ENCODE data around the gene NIT1. TPM values are rescaled to one million over a fixed set of nuclear protein-coding genes. Genes with fewer than 3 reads are reported as not detected.
A peak's percentile ranks its signal among the peaks of the same experiment; 100 is the strongest.

Gene NIT1
- total and polyA plus RNA-seq, 2 of the 8 experiments (the other 6 are each of a cell fraction or from before 2014, with no cell fraction given) = 33.0 to 40.4 TPM

DNA sequence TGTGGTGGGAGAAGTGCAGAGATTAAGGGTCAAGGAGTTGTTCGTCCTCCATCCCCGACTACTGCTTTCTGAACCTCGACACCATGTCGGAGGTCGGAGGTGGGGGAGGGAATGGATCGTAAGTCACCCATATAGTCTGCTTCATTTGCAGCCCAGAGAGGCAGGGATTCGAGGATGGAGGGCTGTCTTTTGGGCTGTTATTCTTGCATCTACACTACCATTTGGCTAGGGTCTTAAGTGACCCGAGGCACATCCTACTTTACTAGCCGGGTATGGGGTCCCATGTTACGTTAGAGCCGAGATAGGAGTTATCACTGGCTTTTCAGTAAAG lies 42.0 kb downstream of the NIT1 start:
- Histone ChIP-seq H3K18ac (ENCODE audit: extremely low read depth, low read length) (no peak overlapping the region; the same call in 1 of the 2 replicates), H2BK120ac (replicated peaks; ENCODE audit: low read depth, low read length) (no peak overlapping the region), H4K8ac (ENCODE audit: extremely low read depth, insufficient read depth, low read length) (peak overlapping the region; percentile 95), H3K79me1 (ENCODE audit: low read depth, low read length) (no peaks in the 10 kb centered on the region; the same call in 1 of the 2 replicates), H4K20me1 (replicated peaks in 1 of 2; ENCODE audit: control insufficient read depth in 1 of 2, insufficient read depth in 2 of 2, low read length in 2 of 2) (no peaks in the 10 kb centered on the region), H3K4me3 (ENCODE audit: extremely low read depth in 1 of 4, insufficient read depth in 2 of 4, low read depth in 3 of 4, low read length in 4 of 4) (peak overlapping the region; percentile 62 to 80 (median 72)), H3K36me3 (ENCODE audit: control insufficient read depth in 2 of 4, insufficient read depth in 4 of 4, low read length in 3 of 4) (peaks cover 2 to 12% (median 7%) of the 10 kb centered on the region in 4 experiments; a peak in 5 of 8 replicates), H3K4ac (replicated peaks; ENCODE audit: insufficient read length, low read depth, low read length) (no peak overlapping the region), H2AK5ac (ENCODE audit: low read depth, low read length) (no peak overlapping the region; the same call in 1 of the 2 replicates), H3K9ac (replicated peaks in 1 of 4; ENCODE audit: extremely low read depth in 1 of 4, low read depth in 3 of 4, low read length in 3 of 4) (peak overlapping the region; percentile 68 to 83 (median 73)), H2AFZ (ENCODE audit: low read length) (no peak overlapping the region), H2BK5ac (ENCODE audit: low read depth, low read length) (0 out of 2 replicates have a peak overlapping the region, but pooled peaks have one; percentile 21), H4K91ac (replicated peaks; ENCODE audit: insufficient read length, low read length) (no peak overlapping the region), H3K79me2 (ENCODE audit: control insufficient read depth in 1 of 2, insufficient read depth in 2 of 2, low read length in 2 of 2) (no peaks in the 10 kb centered on the region; a peak in 1 of 4 replicates), H3K27me3 (replicated peaks in 1 of 4; ENCODE audit: control insufficient read depth in 3 of 4, extremely low read depth in 1 of 4, insufficient read depth in 3 of 4, low read length in 3 of 4) (no peaks in the 10 kb centered on the region), H3K23me2 (ENCODE audit: low read depth, low read length) (peaks cover 6% of the 10 kb centered on the region), H3K56ac (replicated peaks; ENCODE audit: insufficient read length, low read depth, low read length) (no peak overlapping the region), H2BK20ac (ENCODE audit: low read length) (no peak overlapping the region), H3K4me2 (ENCODE audit: insufficient read depth in 1 of 2, low read depth in 2 of 2, low read length in 2 of 2) (peak overlapping the region; percentile 63 to 97), H3K4me1 (replicated peaks in 1 of 4; ENCODE audit: control insufficient read depth in 3 of 4, insufficient read depth in 4 of 4, low read length in 3 of 4) (peaks cover 0 to 15% (median 4%) of the 10 kb centered on the region in 4 experiments; a peak in 4 of 7 replicates), H3K27ac (ENCODE audit: low read depth, low read length) (peak overlapping the region; percentile 63), H3K9me3 (ENCODE audit: insufficient read depth in 2 of 2, low read depth in 1 of 2, low read length in 1 of 2) (no peaks in the 10 kb centered on the region), H3K23ac (ENCODE audit: insufficient read length) (no peak overlapping the region), H2BK15ac (ENCODE audit: low read length) (0 out of 2 replicates have a peak overlapping the region, but pooled peaks have one; percentile 40), H4K5ac (ENCODE audit: insufficient read length, low read depth, low read length) (peak overlapping the region; percentile 57), H2BK12ac (ENCODE audit: low read depth, low read length) (0 out of 2 replicates have a peak overlapping the region, but pooled peaks have one; percentile 55), H3K14ac (ENCODE audit: insufficient read length) (no peak overlapping the region)
- ChIA-PET CTCF (ENCODE audit: partially characterized antibody) (interaction anchor here (1.1 kb wide), 1 partner anchor 11 kb away, joined by 3 read pairs; no protein-coding TSS in a partner anchor), POLR2A (ENCODE audit: partially characterized antibody) (interaction anchor here (13.6 kb wide), 1 partner anchor 25 kb away, joined by 130 read pairs; the partner anchor contains the start of gene DEDD)
- FAIRE-seq = no peak
- WGBS, 2 experiments (ENCODE audit: extremely low coverage in 1 of 2, insufficient coverage in 1 of 2, insufficient read length in 1 of 2, insufficient replicate concordance in 2 of 2, low coverage in 1 of 2, low lambda C conversion rate in 2 of 2, missing lambda C conversion rate in 1 of 2) = 25% methylated on average over 11 of the region's 11 CpGs; no CpG with 5 or more reads in 1 of the 2 experiments
- TF ChIP-seq ASH2L (IDR thresholded peaks at IDR 0.05; ENCODE audit: low read length) = peak; percentile 4
- 0 out of 2 replicates have a peak, but pooled peaks have one; percentile 42 for TF ChIP-seq POLR2AphosphoS5 (IDR thresholded peaks at IDR 0.05; ENCODE audit: low read depth, low read length)
- no peak for TF ChIP-seq E2F6 (IDR thresholded peaks at IDR 0.05)
- TF ChIP-seq SIX5 (IDR thresholded peaks at IDR 0.05; ENCODE audit: low read depth, low read length) = no peak
- DNase-seq (ENCODE audit: low read depth in 1 of 2, low spot score in 2 of 2) = no peak

Data from H1 (cell line).